Stimulated activated CD4-positive, alpha-beta T cell treated with anti-CD3 and anti-CD28 coated beads, Interleukin-4, amount 100 ng/mL, for 4 hours (primary cell): ENCODE data around the gene SEMA4D.
A peak's percentile ranks its signal among the peaks of the same experiment; 100 is the strongest.

Experiments
- DNase-seq, 2 experiments: peaks; one replicate each; pipeline ENCODE4 v3.0.0-alpha.2; 2020

SEMA4D gene

DNA sequence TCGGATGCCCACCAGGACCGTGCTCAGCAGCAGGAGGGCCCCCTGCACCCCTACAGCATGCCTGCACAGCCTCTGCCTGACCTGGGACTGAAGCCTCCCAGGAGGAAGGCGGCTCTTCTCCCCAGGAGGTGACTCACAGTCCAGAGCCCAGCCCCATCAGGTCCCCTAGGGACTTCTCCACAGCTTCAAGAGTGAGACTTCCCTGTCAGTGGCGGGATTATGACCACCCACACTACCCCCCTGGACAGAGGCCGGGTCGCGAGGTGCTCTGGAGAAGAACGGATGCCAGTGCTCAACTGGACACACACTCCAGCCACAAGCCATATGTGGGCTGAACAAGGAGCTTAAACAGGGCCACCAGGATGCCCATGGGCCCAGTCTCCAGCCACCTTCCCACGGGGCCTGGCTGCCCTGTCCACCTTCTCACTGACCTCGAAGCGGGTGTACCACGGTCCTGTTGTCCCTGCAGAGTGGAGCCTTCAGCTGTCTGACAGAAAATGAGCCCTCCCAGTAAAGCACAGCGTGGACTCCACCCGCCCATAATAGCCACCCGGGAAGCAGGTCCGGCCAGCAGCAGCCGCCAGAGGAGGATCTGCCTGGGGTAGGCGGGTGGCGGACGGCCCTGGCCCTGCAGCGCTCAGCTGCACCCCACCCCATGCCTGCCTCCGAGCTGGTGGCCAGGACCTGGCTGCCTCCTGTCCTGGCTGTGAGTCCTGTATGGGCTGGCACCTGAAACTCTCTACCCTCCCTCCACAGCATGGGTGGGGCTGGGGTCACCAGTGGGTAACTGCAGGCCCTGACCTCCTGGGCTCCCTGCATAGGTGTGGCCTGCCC lies 54.7 kb downstream of the SEMA4D start:
- no peak for DNase-seq

DNA sequence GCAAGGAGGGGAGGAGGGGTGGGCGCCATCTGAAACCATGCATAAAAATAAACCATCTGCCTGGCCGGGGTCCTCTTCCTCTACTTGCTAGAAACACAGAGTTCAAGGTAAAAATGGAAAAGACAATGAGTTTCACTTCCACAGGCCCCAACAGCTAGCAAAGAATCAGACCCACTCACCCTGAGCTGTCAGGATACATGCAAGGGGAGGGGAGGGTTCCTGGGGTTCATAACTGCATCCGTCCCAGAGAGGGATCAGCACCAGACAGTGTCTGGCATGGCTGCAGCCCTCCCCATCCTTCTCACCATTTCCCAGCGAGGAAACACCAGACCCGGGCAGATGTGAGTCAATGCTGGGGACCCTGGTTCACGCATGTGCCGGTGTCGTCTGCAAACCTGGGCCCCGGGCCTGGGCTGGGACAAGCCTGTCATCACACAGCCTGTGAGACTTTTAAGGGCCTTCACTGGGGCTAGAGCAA lies 55.4 kb downstream of the SEMA4D start:
- no peak for DNase-seq

DNA sequence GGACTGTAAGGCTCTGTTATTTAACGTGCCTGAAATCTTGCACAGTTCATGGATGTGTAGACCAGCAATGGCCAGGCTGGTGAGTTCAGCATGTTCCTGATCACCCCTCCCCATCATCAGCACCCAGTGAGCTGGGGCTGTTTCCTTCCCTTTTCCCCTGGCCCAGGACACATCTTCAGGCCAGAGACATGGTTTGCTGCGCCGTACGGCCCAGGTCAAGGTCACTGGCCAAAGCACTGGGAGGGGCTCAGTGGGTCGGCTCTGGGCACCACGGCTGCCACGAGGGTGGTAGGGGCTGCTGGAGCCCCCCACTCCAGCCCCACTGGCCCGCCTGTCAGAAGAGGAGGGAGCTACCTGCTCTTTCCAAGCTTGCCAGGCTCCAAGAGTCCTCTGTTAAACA lies 55.9 kb downstream of the SEMA4D start:
- no peak for DNase-seq

DNA sequence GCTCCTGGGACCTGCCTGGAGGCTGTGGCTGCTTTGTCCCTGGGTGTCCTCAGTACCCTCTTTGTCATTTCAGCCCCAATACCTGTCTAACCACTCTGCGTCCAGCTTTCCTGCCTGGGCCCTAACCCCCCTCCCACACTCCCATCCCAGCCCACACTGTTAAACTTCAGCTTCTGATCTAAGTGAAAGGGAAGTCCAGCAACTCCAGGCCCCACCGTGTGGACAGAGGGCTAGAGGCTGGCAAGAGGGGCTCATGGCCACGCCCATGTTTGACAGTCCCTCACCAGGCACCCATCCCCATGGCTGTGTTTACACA lies 56.3 kb downstream of the SEMA4D start:
- DNase-seq, result no peak

DNA sequence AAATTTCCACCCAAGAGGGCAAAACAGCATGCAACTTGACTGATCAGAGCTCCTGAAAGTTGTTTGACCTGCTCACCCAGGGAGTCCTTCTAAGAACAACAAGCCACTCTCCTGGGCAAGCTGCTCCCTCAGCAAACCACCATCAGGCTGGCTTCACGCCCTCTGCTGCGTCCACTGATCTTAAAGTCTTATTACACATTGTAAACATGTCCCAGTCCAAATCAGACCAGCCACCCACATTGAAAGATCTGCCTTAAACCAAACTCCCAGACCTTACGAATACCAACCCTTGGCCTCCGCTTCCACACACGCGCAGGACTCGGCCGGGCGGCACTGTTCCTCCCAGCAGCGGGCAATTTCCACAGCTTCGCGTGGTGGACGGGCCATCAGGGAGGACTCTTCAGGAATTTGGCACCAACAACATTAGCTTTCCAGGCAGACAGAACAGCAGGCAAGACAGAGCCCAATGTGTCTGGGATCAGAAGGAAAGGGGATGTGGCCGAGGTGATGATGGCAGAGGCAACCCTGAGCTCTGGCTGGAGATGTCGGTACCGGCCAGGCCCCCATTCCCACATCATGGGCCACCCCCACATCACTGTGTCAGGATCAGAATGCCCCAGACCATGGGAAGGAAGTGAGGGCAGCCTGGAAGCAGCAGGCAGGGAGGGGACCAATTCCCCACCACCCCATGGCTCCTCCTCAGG lies 56.8 kb downstream of the SEMA4D start:
- no peak for DNase-seq

DNA sequence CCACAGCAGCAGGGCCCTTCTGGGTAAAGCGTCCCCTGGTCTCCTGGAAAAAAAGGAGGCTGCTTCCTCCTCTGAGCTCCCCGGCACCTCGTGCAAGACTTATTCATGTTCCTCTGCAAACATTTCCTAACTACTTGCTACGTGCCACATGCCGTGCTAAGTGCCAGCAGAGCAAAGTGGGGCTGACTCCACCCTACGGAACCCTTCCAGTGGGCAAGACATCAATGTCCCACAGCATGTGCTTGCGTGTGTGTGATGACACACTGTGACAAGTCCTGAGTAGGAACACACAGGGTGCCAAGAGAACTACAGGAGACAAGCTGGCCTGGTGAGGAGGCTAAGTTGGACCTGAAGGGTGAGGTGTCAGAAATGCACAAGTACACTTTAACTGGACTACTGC lies 57.4 kb downstream of the SEMA4D start:
- DNase-seq, result peak in 1 of 2 experiments; percentile 50

DNA sequence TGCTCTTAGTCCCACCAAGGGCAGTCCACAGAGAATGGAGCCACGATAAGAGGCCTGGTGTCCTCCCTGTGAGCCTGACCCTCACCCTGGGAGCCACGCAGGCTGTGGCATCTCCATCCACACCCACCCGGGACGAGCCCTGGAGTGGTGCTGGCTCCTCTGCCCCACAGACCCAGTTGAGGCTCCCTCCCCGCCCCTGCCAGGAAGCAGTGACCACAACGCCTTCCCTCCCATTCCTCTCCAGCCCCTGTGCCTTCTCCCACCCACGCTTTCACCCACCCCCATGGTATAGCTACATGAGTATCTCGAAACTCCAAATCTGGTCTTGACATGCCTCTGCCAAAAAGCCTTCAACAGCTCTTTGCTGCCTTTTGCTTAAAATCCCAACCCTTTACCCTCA lies 57.9 kb downstream of the SEMA4D start:
- DNase-seq, result no peak

DNA sequence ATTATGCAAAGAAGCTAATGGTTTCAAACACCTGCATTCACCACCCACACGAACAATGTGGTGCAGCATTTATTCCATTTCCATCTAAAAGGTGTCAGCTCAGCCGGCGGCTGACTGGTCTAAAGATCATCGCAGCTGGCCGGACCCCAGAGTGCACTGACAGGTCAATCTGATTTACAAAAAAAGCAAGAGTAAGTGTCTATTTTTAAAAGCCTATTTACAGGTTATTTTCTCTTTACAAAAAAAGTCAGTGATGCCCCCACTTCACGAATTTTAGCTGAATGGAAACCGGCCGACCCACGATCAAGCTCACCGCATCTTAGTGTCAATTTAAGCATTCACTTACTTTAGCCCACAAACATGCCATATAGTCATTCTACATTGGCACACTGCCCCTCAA lies 58.3 kb downstream of the SEMA4D start:
- DNase-seq, result no peak

DNA sequence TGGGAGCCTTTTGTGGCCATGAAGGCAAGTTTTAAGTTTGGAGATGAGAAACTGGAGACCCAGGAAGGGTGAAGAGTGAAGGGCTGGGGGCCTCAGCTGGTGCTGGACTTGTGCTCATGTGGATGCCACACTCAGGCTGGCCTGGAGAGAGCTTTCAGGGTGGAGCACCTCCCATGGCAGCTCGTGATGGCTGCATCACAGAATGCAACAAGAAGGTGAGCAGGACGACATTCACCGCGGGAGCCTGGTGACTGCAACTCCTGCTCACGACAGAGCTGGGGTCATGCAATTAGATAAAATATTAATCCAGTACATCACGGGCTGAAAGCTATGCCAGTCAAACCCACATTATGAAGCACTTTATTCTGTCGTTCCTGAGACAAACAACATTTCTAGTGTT lies 59.7 kb downstream of the SEMA4D start:
- no peak for DNase-seq

DNA sequence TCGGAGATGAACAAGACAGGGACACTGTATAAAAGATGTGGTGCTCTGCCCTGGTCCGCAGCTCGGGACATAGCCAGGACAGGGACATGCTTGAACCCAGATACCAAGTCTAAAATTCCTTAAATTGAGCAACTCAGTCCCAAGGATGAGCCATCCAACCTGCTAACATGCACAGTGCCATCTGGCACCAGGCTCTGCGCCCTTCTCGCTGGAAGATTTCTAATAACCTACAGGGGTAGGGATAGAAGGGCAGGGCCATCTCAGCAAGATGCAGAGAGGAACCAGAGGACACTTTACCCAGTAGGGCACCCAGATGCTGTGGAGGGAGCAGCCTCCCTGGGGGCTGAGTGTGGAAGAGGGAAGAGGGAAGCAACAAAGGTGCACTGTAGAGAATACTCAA lies 60.1 kb downstream of the SEMA4D start:
- no peak for DNase-seq

DNA sequence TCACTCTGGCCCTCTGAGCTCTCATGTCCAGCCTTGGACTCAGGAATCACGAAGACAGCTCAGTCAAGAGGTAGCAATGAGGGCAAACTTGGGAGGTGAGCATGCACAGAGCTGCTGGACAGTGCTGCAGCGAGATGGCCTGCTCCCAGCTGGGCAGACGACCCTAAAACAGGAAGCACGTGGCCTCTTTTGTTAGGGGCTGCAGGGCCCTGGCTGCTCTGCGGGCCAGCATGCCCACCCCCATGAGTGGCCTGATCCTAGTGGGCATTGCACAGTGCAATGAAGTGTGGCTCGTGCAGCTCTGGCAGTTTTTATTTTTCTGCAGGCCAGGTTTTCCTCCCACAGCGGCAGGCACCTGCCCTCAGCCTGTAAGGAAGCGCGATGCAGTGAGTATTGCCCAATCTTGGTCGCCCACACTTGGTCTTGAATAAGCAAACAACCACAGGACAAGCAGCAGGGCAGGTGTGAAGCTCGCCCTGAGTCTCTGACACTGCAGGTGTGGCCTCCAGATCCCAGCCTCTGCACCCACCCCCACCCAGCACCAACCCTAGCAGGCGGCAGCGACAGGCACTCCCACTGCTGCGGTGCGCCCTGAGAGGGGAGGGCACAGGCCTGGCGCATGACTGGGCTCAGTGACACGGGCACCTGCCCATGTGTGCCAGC lies 60.8 kb downstream of the SEMA4D start:
- peak in 1 of 2 experiments; percentile 65 for DNase-seq

DNA sequence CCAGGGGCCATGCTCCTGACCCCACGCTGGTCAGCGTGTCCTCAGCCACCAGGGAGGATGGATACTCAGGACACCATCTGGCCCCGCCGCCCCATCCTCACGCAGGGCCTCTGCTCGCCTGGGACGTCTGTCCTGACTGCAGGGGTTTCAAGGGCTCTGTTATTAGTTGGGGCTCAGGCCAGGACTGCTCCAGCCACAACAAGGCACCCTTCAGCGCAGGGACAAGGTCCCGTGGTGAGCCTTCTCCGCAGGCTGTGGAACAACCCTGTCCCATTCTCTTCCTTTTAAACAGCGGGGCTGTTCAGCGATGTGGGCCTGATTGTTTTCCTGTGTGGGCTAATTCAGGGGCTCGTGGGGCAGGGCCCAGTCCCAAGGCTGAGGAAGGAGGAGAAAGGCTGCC lies 61.6 kb downstream of the SEMA4D start:
- DNase-seq, result no peak

DNA sequence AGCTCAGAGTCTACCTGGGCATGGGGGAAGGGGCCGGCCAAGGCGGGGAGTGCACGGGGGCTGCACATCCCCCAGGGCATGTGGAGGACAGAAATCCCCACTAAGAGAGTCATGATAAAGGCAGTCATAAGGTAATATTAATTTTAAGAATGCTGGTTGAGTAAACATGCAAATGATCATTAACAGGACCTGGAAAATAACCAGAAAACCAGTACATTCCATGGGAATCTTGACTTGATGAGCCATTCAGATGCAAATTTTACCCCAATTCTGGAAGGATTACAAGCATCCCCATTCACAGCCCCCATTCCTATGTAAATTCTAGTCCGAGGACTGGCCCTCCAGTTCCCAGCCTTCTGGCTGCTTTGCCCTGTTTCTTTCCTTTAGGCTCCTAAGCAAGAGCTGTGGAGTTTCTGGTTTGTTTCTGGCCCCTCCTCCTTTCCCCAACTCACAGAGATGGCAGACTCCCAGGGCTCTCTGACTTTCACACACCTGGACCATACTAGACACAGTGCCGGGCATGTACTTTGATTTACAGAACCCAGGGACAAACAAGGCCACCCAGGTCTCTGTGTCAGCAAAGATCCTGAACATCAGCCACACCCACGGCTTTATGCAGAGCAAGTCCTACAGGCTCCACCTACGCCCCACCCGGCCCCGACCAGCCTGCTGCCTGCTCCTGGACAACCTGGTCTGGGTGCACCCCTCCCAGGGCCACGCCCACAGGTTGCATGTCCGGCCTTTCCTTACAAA lies 62.7 kb downstream of the SEMA4D start:
- DNase-seq, result no peak

DNA sequence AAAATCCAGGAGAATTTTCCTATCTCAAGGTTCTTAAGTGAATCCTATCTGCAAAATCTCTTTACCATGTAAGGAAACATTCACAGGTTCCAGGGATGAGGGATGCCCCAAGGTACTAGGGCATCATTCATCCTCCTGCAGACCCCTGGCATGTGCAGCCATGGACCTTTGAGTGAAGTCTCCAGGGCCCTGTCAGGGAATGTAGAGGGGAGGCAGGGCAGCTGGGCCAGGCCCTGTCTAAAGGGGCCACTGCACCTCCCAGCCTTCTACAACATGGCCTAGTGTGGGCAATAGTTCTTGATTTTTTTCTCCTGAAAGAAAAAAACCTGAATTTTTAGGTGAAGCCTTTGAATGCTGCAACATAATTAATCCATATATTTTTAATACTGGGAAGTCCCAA lies 63.3 kb downstream of the SEMA4D start:
- no peak for DNase-seq

DNA sequence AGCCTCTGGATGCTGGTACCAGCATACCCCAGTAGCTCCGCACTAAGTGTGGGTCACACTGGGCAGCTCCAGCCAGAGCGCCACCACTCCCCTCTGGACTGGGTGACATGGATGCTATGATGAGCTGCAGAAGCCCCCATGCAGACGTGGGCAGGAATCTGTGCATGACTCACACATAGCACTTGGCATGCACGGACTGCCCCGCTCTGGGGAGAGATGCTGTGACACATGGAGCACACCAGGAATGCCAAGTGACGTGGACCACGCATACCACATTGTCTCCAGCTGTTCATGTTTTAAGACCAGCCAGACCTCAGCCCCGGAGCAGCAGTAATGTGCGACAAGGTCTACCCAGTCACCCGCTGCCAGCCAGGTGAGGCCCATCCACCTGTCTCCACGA lies 64.1 kb downstream of the SEMA4D start:
- DNase-seq, result no peak

DNA sequence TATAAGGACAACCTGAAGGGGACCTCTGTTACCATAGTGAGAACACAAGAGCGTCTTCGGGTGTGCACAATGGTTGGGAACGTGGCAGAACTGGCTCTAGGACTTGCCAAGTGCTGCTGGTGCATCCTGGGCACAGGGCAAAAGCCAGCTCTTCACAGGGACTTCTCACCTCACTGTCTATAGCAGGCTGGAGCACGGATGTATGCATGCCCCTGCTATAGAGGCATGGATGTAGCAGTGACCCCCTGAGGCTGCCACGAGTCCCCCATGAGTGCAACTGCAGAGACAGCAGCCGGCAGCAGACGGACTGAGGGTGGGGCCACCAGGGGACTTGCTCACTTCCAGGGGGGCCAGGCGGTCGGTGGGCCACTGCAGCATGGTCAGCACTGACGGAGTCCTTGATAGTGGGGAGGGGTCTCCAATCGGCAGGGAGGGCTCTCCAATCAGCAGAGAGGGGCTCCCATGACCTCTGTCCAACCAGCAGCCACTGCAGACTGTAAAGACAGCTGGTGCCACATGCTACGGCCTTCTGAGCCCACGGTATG lies 64.9 kb downstream of the SEMA4D start:
- no peak for DNase-seq

DNA sequence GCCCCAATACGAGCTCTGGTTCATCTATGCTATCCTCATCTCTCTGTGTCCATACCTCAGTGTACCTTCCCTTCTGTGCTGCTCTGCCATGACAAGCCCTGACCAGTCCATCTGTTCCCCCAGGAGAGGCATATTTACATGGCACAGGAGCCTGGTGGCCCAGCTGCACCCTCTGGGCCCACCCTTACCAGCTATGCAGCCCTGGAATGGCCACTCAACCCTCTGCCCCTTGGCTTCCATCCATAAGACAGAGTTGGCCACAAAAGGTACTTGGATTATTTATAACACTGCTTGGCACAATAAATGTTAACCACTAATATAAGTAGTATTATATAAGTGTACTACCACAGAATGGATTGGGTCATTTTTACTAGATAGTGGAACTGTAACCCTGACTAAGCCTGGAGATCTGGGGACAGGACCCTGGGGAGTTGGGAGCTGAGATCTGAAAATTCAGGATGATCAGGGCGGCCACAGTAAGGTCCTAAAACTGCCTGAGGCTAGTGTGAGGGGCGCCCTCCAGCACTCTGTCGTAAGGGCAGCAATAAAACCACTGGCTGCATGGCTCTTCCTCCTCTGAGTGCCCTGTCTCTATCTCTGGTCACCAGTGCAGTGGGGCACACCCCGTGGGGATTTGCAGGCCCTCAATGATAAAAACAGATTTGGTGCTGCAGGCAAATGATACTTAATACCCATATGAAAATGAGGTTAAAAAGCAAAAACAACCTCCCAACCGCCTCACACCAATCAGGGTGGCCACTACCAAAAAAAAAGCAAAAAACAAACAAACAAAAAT lies 65.8 kb downstream of the SEMA4D start:
- DNase-seq, result no peak

DNA sequence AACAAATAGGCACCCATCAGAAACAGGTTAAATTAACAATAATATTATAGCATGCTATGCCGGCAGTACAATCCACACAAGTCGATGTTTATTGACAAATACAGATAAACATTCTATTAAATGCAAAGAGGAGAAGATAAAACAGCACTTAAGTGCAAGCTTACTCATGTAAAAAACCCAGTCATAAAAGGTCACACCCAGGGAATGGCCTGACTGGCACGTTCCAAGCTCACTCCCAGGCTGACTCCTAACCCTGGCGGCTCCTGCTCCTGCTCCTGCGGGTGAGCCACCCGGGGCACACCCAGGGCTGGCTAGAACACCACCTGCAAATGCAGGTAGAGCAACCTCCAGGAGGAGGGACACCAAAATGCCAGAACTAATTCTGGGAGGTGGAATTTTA lies 66.9 kb downstream of the SEMA4D start:
- no peak for DNase-seq

DNA sequence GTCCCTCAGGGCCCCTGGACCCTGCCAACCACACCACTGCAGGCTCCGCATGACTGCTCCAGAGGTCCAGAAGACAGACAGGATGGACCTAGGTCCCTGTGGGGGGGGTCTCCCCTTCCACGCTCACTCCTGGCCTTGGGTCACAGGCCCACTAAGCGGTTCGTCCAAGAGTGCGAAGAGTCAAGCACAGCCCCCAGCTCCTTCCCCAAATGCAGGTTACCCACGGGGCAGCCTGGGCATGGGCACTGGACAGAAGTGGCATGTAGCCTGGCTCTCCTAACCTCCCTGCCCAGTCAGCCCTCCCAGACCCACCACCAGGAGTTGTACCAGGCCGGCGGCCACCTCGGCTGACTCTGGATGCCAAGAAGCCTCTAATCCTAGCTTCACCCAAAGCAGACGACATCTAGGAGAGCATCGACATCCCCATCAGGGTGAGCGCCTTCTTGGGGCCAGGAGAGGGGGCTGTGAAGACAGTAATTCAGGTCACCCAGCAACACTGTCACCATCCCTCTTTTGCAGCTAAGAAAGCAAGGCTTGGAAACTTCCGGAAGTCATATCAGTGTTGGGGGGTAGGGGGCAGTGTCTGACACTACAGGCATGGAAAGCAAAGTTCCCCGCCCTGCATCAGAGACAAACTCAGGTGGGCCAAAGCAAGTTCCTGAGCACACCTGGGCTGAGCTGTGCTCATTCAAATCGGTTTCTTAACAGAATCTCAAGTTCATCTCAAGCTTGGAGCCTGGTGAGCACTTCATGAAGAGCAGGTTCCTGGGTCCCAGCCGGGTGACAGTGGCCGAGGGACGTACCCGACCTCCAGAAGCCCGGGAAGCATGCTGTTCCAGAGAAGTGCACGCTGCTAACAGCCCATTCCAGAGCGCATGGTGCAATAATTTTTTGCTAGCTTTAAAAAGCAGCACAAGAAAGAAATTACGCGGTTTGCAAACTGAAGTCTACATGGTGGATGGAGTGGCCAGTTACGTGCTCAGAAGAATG lies 68.7 kb downstream of the SEMA4D start:
- DNase-seq, result peak in 1 of 2 experiments; percentile 65

DNA sequence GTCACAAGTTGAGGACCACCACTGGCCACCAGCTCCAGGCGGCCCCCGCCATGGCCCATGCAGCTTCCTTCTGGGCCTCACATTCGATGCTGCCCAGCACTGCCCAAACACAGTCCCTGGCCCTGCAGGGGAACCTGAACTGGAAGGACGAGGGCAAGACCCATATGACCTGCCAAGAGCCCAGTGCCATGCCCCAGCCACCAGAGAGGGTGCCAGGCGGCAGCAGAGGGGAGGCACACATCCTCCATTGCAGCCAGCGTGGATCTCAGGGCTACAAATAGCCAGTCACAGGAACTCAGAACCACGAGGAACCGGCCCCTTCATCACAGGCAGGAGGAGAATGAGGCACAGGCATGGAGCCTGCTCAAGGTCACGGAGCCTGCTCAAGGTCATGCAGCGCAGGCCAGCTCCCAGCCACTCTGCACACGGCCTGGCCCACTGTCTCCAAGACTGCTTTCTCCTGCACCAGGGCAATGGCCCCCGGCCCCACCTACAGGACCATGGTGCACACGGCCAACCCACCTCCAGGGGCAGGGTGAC lies 69.6 kb downstream of the SEMA4D start:
- DNase-seq, result no peak
